ENCODE measurements around the gene GOLGA7B.

The GOLGA7B gene

DNA sequence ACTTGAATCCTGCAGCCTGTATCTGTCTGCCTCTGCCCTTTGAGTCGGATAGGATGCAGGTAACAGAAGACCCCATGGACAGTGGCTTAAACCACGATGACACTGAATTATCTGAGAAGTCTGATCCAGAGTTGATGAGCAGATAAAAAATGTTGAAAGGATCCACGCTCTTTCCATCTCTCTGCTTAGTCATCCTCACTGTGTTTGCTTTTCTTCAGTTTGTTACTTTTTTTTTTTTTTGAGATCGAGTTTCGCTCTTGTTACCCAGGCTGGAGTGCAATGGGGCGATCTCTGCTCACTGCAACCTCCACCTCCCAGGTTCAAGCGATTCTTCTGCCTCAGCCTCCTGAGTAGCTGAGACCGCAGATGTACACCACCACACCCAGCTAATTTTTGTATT is 36.9 kb upstream of the GOLGA7B start:
- no peak for TF ChIP-seq ISL1 (CRISPR knock-in tag; IDR thresholded peaks at IDR 0.05)
- ATAC-seq, result no peak

DNA sequence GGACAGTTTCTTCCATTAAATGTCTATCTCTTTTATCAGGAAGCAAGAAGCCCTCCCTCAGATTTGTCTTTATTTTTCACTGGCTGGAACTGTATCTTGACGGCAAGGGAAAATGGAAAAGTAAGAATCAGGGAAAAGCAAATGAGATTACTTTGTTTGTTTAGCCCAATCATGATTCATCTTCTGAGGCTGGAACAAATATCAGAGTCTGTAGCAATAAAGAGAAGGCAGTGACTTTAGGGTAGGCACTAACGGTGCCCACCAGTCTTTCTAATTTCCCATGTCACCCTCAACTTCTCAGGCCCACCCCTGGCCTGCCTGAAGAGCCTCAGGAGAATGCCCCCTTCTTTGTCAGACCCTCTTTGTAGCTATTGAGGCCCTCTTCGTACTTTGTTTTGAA is 36.3 kb upstream of the GOLGA7B start:
- ATAC-seq, result no peak
- no peak for TF ChIP-seq POU6F1 (CRISPR knock-in tag; IDR thresholded peaks at IDR 0.05; ENCODE audit: borderline replicate concordance, low read depth)
- TF ChIP-seq BACH2 (CRISPR knock-in tag; IDR thresholded peaks at IDR 0.05; ENCODE audit: borderline replicate concordance), result no peak
- no peak for TF ChIP-seq TSHZ2 (CRISPR knock-in tag; IDR thresholded peaks at IDR 0.05)
- no peak for TF ChIP-seq ESRRG (CRISPR knock-in tag; IDR thresholded peaks at IDR 0.05)

GRCh38 chr10:97814996-97815395 is 34.6 kb upstream of the GOLGA7B start:
- no peak for ATAC-seq

More at GRCh38 chr10:97814996-97815395, 34.6 kb upstream of the GOLGA7B start:
- no peak for TF ChIP-seq BACH2 (CRISPR knock-in tag; IDR thresholded peaks at IDR 0.05; ENCODE audit: borderline replicate concordance)
- no peak for TF ChIP-seq SNAI2 (CRISPR knock-in tag; IDR thresholded peaks at IDR 0.05)
- TF ChIP-seq ZNF70 (CRISPR knock-in tag; IDR thresholded peaks at IDR 0.05), result no peak
- no peak for TF ChIP-seq RARB (CRISPR knock-in tag; IDR thresholded peaks at IDR 0.05)
- no peak for TF ChIP-seq CSRNP3 (CRISPR knock-in tag; IDR thresholded peaks at IDR 0.05)
- TF ChIP-seq ZC3H10 (CRISPR knock-in tag; IDR thresholded peaks at IDR 0.05), result no peak
- no peak for TF ChIP-seq GLIS3 (CRISPR knock-in tag; IDR thresholded peaks at IDR 0.05)
- TF ChIP-seq, protein P1, sequence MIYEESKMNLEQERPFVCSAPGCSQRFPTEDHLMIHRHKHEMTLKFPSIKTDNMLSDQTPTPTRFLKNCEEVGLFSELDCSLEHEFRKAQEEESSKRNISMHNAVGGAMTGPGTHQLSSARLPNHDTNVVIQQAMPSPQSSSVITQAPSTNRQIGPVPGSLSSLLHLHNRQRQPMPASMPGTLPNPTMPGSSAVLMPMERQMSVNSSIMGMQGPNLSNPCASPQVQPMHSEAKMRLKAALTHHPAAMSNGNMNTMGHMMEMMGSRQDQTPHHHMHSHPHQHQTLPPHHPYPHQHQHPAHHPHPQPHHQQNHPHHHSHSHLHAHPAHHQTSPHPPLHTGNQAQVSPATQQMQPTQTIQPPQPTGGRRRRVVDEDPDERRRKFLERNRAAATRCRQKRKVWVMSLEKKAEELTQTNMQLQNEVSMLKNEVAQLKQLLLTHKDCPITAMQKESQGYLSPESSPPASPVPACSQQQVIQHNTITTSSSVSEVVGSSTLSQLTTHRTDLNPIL (CRISPR knock-in tag; IDR thresholded peaks at IDR 0.05; ENCODE audit: low read depth), result no peak
- no peak for TF ChIP-seq PATZ1 (CRISPR knock-in tag; IDR thresholded peaks at IDR 0.05; ENCODE audit: borderline replicate concordance)
- no peak for TF ChIP-seq CSDC2 (CRISPR knock-in tag; IDR thresholded peaks at IDR 0.05)
- TF ChIP-seq TSHZ2 (CRISPR knock-in tag; IDR thresholded peaks at IDR 0.05), result no peak

Measured in SK-N-SH treated with all-trans-retinoic acid at 6 μM for 48 hours (cell line).